Aorta (tissue), 5 donors: ENCODE data around the gene AGBL1. TPM values are rescaled to one million over a fixed set of nuclear protein-coding genes. Genes with fewer than 3 reads are reported as not detected.

ENCODE experiments used
- ATAC-seq: fragments of 200-7000 bp; cut with Tn5 transposase; one replicate; pipeline ENCODE4 v1.9.1; 2022; ENCODE audit warnings: moderate library complexity; ENCODE audit not compliant: low FRiP score
- DNase-seq, 2 donors: peaks; one replicate each; pipeline ENCODE4 v3.0.0-alpha.2; 2020
- H3K27ac ChIP-seq, 2 donors: one replicate each; pipeline ENCODE4 v1.5.1; 2013; ENCODE audit warnings: low read length in 2 of 2, mild to moderate bottlenecking in 2 of 2, moderate library complexity in 2 of 2, control low read depth in 1 of 2, inconsistent platforms in 1 of 2, low read depth in 1 of 2
- H3K27me3 ChIP-seq, 2 donors: one replicate each; pipeline ENCODE4 v1.6.1; 2013; ENCODE audit warnings: control low read depth in 1 of 2, low read length in 1 of 2, mild to moderate bottlenecking in 1 of 2, moderate library complexity in 1 of 2; ENCODE audit not compliant: insufficient read depth in 2 of 2, control insufficient read depth in 1 of 2
- H3K36me3 ChIP-seq, 2 donors: one replicate each; pipeline ENCODE4 v1.6.1; 2013; ENCODE audit warnings: control low read depth in 1 of 2, low read length in 1 of 2, mild to moderate bottlenecking in 1 of 2; ENCODE audit not compliant: insufficient read depth in 2 of 2, control insufficient read depth in 1 of 2
- H3K4me1 ChIP-seq, 2 donors: one replicate each; pipeline ENCODE4 v1.6.1; 2013; ENCODE audit warnings: low read length in 2 of 2, control low read depth in 1 of 2, mild to moderate bottlenecking in 1 of 2, moderate library complexity in 1 of 2; ENCODE audit not compliant: insufficient read depth in 2 of 2, control insufficient read depth in 1 of 2
- H3K4me3 ChIP-seq, 2 donors: one replicate each; pipeline ENCODE4 v1.5.1; 2013; ENCODE audit warnings: low read length in 2 of 2, control low read depth in 1 of 2, mild to moderate bottlenecking in 1 of 2
- H3K9me3 ChIP-seq: one replicate; pipeline ENCODE4 v1.6.1; 2013; ENCODE audit warnings: mild to moderate bottlenecking, low read length; ENCODE audit not compliant: control insufficient read depth
- WGBS, 2 donors: extraction: QIAGEN DNeasy Blood & Tissue Kit; methylation state at CpG; one replicate each; pipeline ENCODE4 v1.1.7; 2013; 5-methylcytosine and 5-hydroxymethylcytosine counted together
- intact Hi-C, 2 donors: fragments of 100-400 bp; cut with DNase I; formaldehyde crosslinking; loops; one replicate each; pipeline versions ENCODE4 v1.14.2 to v1.15.0; 2022
- polyA plus RNA-seq, 2 donors: library from polyadenylated mRNA; stranded (reverse); fragments of 200-250 nt; gene quantifications; one replicate each; pipeline ENCODE4 v1.2.3, GENCODE V29; 2013
- total RNA-seq, 2 donors: library from RNA; stranded (reverse); fragmentation: NEBNext Ultra II Directional; extraction: Animal tissue kit (Norgen Biotek cat#: 25700); gene quantifications; one replicate each; pipeline ENCODE4 v1.2.1, GENCODE V29; 2021
- donor health status: healthy with polysubstance abuse.
- donor health status: Bipolar disorder and iron deficiency.
- donor health status: DM: no; HTN: no; CAD: no.
- donor health status: DM: no; HTN: no; CAD: no.
- donor health status: DM: yes; HTN: yes; CAD: no.

The AGBL1 gene
- total and polyA plus RNA-seq, 4 donors: 0.21 TPM; not detected in 3

DNA sequence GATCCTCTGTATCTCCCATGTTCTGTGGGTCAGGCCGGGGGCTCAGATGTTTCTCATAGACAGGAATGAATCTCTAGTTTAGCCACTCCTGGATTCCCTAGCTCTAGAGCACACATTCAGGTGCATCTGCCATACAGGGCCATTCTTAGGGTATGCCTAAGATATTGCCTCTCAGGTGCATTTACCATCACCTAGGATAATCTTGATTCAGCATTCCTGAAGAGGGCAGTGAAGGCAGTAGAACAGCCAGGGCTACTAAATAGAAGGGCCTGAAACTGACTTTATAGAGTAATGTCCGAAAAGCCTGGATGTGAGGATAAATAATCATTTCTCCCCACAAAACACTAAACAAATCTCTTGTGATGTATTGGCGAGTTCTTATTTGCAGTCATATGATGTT lies 882.0 kb downstream of the AGBL1 start:
- ATAC-seq (no peak), DNase-seq (no peak)
- 79 to 83% methylated on average over 3 of the region's 3 CpGs for WGBS, 2 donors
- Histone ChIP-seq H3K4me1 (no peaks in the 10 kb centered on the region), H3K27ac (no peak overlapping the region), H3K36me3 (no peaks in the 10 kb centered on the region), H3K27me3 (no peaks in the 10 kb centered on the region), H3K9me3 (no peaks in the 10 kb centered on the region), H3K4me3 (no peak overlapping the region)
- intact Hi-C loops: no loop called here

GRCh38 chr15:86964271-86964670 lies 884.6 kb downstream of the AGBL1 start:
- ATAC-seq (no peak), DNase-seq (no peak)
- intact Hi-C loops: no loop called here
- Histone ChIP-seq H3K27ac (no peak overlapping the region), H3K4me1 (no peaks in the 10 kb centered on the region), H3K27me3 (no peaks in the 10 kb centered on the region), H3K36me3 (no peaks in the 10 kb centered on the region), H3K4me3 (no peak overlapping the region), H3K9me3 (no peaks in the 10 kb centered on the region)
- WGBS, 2 donors: 25 to 29% methylated on average over 1 of the region's 1 CpG

GRCh38 chr15:86968244-86968643 lies 888.6 kb downstream of the AGBL1 start:
- Histone ChIP-seq H3K27ac (no peak overlapping the region), H3K4me3 (no peak overlapping the region), H3K36me3 (no peaks in the 10 kb centered on the region), H3K9me3 (no peaks in the 10 kb centered on the region), H3K4me1 (no peaks in the 10 kb centered on the region), H3K27me3 (no peaks in the 10 kb centered on the region)
- ATAC-seq: no peak
- 71 to 76% methylated on average over 4 of the region's 4 CpGs for WGBS, 2 donors
- DNase-seq: no peak
- intact Hi-C loops: no loop called here

GRCh38 chr15:86969364-86969763 lies 889.7 kb downstream of the AGBL1 start:
- no peak overlapping the region for H3K4me3 ChIP-seq
- no peaks in the 10 kb centered on the region for H3K4me1 ChIP-seq
- no peak overlapping the region for H3K27ac ChIP-seq
- intact Hi-C loops: no loop called here
- H3K36me3 ChIP-seq: no peaks in the 10 kb centered on the region
- H3K9me3 ChIP-seq: no peaks in the 10 kb centered on the region
- H3K27me3 ChIP-seq: no peaks in the 10 kb centered on the region
- no peak for DNase-seq
- ATAC-seq: no peak
- 84 to 89% methylated on average over 4 of the region's 4 CpGs for WGBS, 2 donors

DNA sequence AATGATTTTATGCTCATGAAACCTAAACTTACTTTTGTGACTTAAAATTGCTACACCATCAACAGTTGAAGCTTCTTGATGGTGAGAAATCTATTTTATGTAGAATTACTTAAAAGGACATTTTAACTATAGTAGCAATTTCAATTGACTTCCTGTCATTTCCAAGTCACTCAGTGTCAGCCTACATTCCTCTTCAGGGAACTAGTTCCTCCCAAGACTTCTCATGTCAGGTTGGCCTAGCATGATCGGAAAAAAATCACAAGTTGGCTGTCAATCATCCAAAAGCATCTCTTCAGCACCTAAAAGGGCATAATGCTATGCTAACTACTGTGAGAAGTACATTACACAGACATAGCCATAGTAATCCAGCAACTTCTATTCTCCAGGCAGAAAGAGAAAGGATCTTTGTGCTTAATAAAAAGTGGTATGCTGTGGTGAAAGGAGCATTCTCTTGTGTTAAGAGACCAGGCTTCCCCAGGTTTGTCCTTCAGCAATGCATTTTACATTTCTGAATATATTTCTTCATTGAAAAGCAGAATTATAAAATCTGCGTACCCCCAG lies 893.7 kb downstream of the AGBL1 start:
- no peak overlapping the region for H3K27ac ChIP-seq
- no peaks in the 10 kb centered on the region for H3K9me3 ChIP-seq
- no peaks in the 10 kb centered on the region for H3K36me3 ChIP-seq
- DNase-seq (no peak), ATAC-seq (no peak)
- 79 to 88% methylated on average over 2 of the region's 2 CpGs for WGBS, 2 donors
- intact Hi-C loops: no loop called here
- no peaks in the 10 kb centered on the region for H3K27me3 ChIP-seq
- H3K4me1 ChIP-seq: no peaks in the 10 kb centered on the region
- H3K4me3 ChIP-seq: no peak overlapping the region

GRCh38 chr15:86988033-86988432 lies 908.4 kb downstream of the AGBL1 start:
- Histone ChIP-seq H3K4me1 (no peaks in the 10 kb centered on the region), H3K27ac (no peak overlapping the region), H3K36me3 (no peaks in the 10 kb centered on the region), H3K9me3 (peaks cover 1% of the 10 kb centered on the region), H3K27me3 (no peaks in the 10 kb centered on the region), H3K4me3 (no peak overlapping the region)
- intact Hi-C loops: no loop called here
- DNase-seq: no peak
- WGBS, 2 donors: 62 to 72% methylated on average over 4 of the region's 4 CpGs
- no peak for ATAC-seq

GRCh38 chr15:87021751-87022150 lies 942.1 kb downstream of the AGBL1 start:
- Histone ChIP-seq H3K36me3 (no peaks in the 10 kb centered on the region), H3K9me3 (peaks cover 1% of the 10 kb centered on the region), H3K4me3 (no peak overlapping the region), H3K27me3 (no peaks in the 10 kb centered on the region), H3K4me1 (no peaks in the 10 kb centered on the region), H3K27ac (no peak overlapping the region)
- 25 to 45% methylated on average over 2 of the region's 2 CpGs for WGBS, 2 donors
- no peak for DNase-seq
- intact Hi-C loops: no loop called here
- no peak for ATAC-seq

GRCh38 chr15:87031540-87032230 lies 952.0 kb downstream of the AGBL1 start:
- intact Hi-C loops: loop anchor here (5.0 to 10.0 kb wide), 2 partner anchors 1243 to 1421 kb away; no protein-coding TSS in a partner anchor
- Histone ChIP-seq H3K27ac (no peak overlapping the region), H3K36me3 (no peaks in the 10 kb centered on the region), H3K9me3 (peaks cover 1% of the 10 kb centered on the region), H3K27me3 (no peaks in the 10 kb centered on the region), H3K4me3 (no peak overlapping the region), H3K4me1 (no peaks in the 10 kb centered on the region)
- no peak for DNase-seq
- ATAC-seq: no peak
- 41 to 57% methylated on average over 6 of the region's 6 CpGs for WGBS, 2 donors

DNA sequence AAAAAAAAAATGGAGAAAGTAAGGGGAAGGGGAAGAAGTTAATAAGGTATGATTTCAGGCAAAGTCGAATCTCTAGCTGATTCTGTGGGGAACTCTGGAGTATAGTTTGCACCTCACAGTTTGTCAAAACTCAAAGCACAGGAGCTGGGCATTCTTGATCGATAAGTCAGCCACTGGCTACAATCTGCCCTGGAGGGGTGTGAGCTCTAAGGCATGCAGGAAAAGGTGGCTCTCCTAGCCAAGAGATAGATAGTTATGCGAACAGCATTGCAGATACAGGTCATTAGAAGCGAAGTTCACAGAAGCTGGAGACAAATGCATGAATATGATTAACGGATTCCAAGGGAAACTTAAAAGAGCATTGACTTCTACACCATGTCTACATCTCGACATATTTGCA lies 952.6 kb downstream of the AGBL1 start:
- 69 to 77% methylated on average over 6 of the region's 6 CpGs for WGBS, 2 donors
- ATAC-seq: no peak

More for the DNA sequence above, 952.6 kb downstream of the AGBL1 start:
- no peak for DNase-seq
- H3K4me3 ChIP-seq: no peak overlapping the region
- peaks cover 1% of the 10 kb centered on the region for H3K9me3 ChIP-seq
- no peaks in the 10 kb centered on the region for H3K27me3 ChIP-seq
- H3K36me3 ChIP-seq: no peaks in the 10 kb centered on the region
- H3K4me1 ChIP-seq: no peaks in the 10 kb centered on the region
- intact Hi-C loops: loop anchor here (5.0 to 10.0 kb wide), 2 partner anchors 1243 to 1420 kb away; no protein-coding TSS in a partner anchor
- H3K27ac ChIP-seq: no peak overlapping the region
